ENCODE measurements around the gene FBLN2.

FBLN2 gene

GRCh38 chr3:13581485-13582365 is 32.8 kb downstream of the FBLN2 start:
- TF ChIP-seq CTCF (IDR thresholded peaks at IDR 0.05): no peak
- Histone ChIP-seq H3K27me3 (no peaks in the 10 kb centered on the region), H3K4me1 (peaks cover 0 to 10% (median 2%) of the 10 kb centered on the region in 4 donors), H3K4me3 (no peak overlapping the region), H3K9me3 (no peaks in the 10 kb centered on the region), H3K27ac (no peak overlapping the region), H3K36me3 (no peaks in the 10 kb centered on the region)
- intact Hi-C loops (cut with DNase I; ENCODE audit: low total_unique reads): no loop called here
- peak in 1 of 2 donors; percentile 64 for DNase-seq

- no peak overlapping the region for H3K27ac ChIP-seq
These were observed 33.7 kb downstream of the FBLN2 start for GRCh38 chr3:13582366-13583250.

GRCh38 chr3:13583251-13584180 is 34.6 kb downstream of the FBLN2 start:
- H3K27ac ChIP-seq: no peak overlapping the region
- no peaks in the 10 kb centered on the region for H3K27me3 ChIP-seq
- peak in 1 of 2 donors; percentile 60 for DNase-seq
- no peak for TF ChIP-seq CTCF (IDR thresholded peaks at IDR 0.05)
- no peak overlapping the region for H3K4me3 ChIP-seq
- H3K36me3 ChIP-seq: no peaks in the 10 kb centered on the region
- H3K4me1 ChIP-seq: peaks cover 0 to 16% (median 6%) of the 10 kb centered on the region in 4 donors
- intact Hi-C loops (cut with DNase I; ENCODE audit: low total_unique reads): no loop called here
- H3K9me3 ChIP-seq: no peaks in the 10 kb centered on the region

More at GRCh38 chr3:13582366-13583250, 33.7 kb downstream of the FBLN2 start:
- TF ChIP-seq CTCF (IDR thresholded peaks at IDR 0.05): no peak
- Histone ChIP-seq H3K27me3 (no peaks in the 10 kb centered on the region), H3K4me1 (peaks cover 0 to 13% (median 6%) of the 10 kb centered on the region in 4 donors), H3K9me3 (no peaks in the 10 kb centered on the region), H3K4me3 (no peak overlapping the region), H3K36me3 (no peaks in the 10 kb centered on the region)
- peak in 1 of 2 donors; percentile 60 for DNase-seq
- intact Hi-C loops (cut with DNase I; ENCODE audit: low total_unique reads): no loop called here

GRCh38 chr3:13584427-13584891 is 35.5 kb downstream of the FBLN2 start:
- TF ChIP-seq CTCF (IDR thresholded peaks at IDR 0.05): no peak

GRCh38 chr3:13584901-13585300 is 36.0 kb downstream of the FBLN2 start:
- H3K9me3 ChIP-seq: no peaks in the 10 kb centered on the region
- no peaks in the 10 kb centered on the region for H3K36me3 ChIP-seq
- H3K27me3 ChIP-seq: no peaks in the 10 kb centered on the region
- no peak overlapping the region for H3K4me3 ChIP-seq
- DNase-seq: peak in 1 of 2 donors; percentile 63
- H3K27ac ChIP-seq: no peak overlapping the region
- intact Hi-C loops (cut with DNase I; ENCODE audit: low total_unique reads): no loop called here
- no peak for TF ChIP-seq CTCF (IDR thresholded peaks at IDR 0.05)
- peaks cover 0 to 16% (median 6%) of the 10 kb centered on the region in 4 donors for H3K4me1 ChIP-seq

More at GRCh38 chr3:13584427-13584891, 35.5 kb downstream of the FBLN2 start:
- Histone ChIP-seq H3K27ac (no peak overlapping the region), H3K4me3 (no peak overlapping the region), H3K36me3 (no peaks in the 10 kb centered on the region), H3K9me3 (no peaks in the 10 kb centered on the region), H3K27me3 (no peaks in the 10 kb centered on the region), H3K4me1 (peaks cover 0 to 16% (median 6%) of the 10 kb centered on the region in 4 donors)
- peak in 1 of 2 donors; percentile 65 for DNase-seq
- intact Hi-C loops (cut with DNase I; ENCODE audit: low total_unique reads): no loop called here

Measured in tibial artery (tissue), 4 donors.